PC-3 (cell line): ENCODE results near the gene LANCL2. TPM values are rescaled to one million over a fixed set of nuclear protein-coding genes. Genes with fewer than 3 reads are reported as not detected.

Experiments used
- ATAC-seq: fragments of 200-7000 bp; cut with Tn5 transposase; 2 replicates; pipeline ENCODE4 v1.9.1; 2020; ENCODE audit warnings: mild to moderate bottlenecking, moderate library complexity
- BruUV-seq: library from RNA; stranded (reverse); fragments of 400-500 nt; replicated peaks from 2 replicates; lab custom pipeline; 2021; lab: Mats Ljungman, UMichigan
- CTCF ChIA-PET: fragments of 300-600 bp; sonication (Branson Sonifier 250); formaldehyde crosslinking; loops from one replicate; lab custom pipeline; 2022; ENCODE audit warnings: antibody characterized with exemption; lab: Charles Lee
- POLR2A ChIA-PET: fragments of 300-600 bp; sonication (Branson Sonifier 250); formaldehyde crosslinking; loops from one replicate; lab custom pipeline; 2022; ENCODE audit warnings: antibody characterized with exemption; ENCODE audit not compliant: unreplicated experiment; lab: Charles Lee
- DNase-seq: peaks from one replicate; pipeline ENCODE4 v3.0.0-alpha.2; 2015
- H2AFZ ChIP-seq: fragments of 300-600 bp; sonication (generic); 2 replicates; pipeline ENCODE4 v1.6.0; 2016; ENCODE audit warnings: antibody characterized with exemption, low read length
- H3F3A ChIP-seq: fragments of 300-600 bp; sonication (generic); one replicate; pipeline ENCODE4 v1.6.0; 2017; ENCODE audit warnings: antibody characterized with exemption, low read length, control low read depth, mild to moderate bottlenecking; ENCODE audit not compliant: unreplicated experiment
- H3K27ac ChIP-seq: fragments of 300-600 bp; sonication (generic); 2 replicates; pipeline ENCODE4 v1.5.1; 2016; ENCODE audit warnings: mild to moderate bottlenecking, low read length
- H3K27me3 ChIP-seq: fragments of 300-600 bp; sonication (generic); 2 replicates; pipeline ENCODE4 v1.6.1; 2016; ENCODE audit warnings: low read length, mixed read lengths
- H3K36me3 ChIP-seq: fragments of 300-600 bp; sonication (generic); 2 replicates; pipeline ENCODE4 v1.6.1; 2016; ENCODE audit warnings: low read depth, mixed run types, low read length, mixed read lengths
- H3K4me1 ChIP-seq: fragments of 300-600 bp; sonication (generic); 2 replicates; pipeline ENCODE4 v1.5.1; 2016; ENCODE audit warnings: low read length; ENCODE audit not compliant: insufficient read depth
- H3K4me2 ChIP-seq: fragments of 300-600 bp; sonication (generic); 2 replicates; pipeline ENCODE4 v1.6.0; 2016; ENCODE audit warnings: low read length
- H3K4me3 ChIP-seq: fragments of 300-600 bp; sonication (generic); 2 replicates; pipeline ENCODE4 v1.5.1; 2016; ENCODE audit warnings: mild to moderate bottlenecking, low read length, mixed read lengths
- H3K79me2 ChIP-seq: fragments of 300-600 bp; sonication (generic); 2 replicates; pipeline ENCODE4 v1.6.1; 2017; ENCODE audit warnings: low read length, mixed read lengths
- H3K9ac ChIP-seq: fragments of 300-600 bp; sonication (generic); 2 replicates; pipeline ENCODE4 v1.6.0; 2016; ENCODE audit warnings: mild to moderate bottlenecking, low read length
- H3K9me2 ChIP-seq: fragments of 300-600 bp; sonication (generic); replicated peaks from 2 replicates; pipeline ENCODE4 v1.6.1; 2016; ENCODE audit warnings: mixed run types, low read length, mixed read lengths
- H3K9me3 ChIP-seq: fragments of 300-600 bp; sonication (generic); 2 replicates; pipeline ENCODE4 v1.6.1; 2016; ENCODE audit warnings: low read length, mixed read lengths
- H4K20me1 ChIP-seq: fragments of 300-600 bp; sonication (generic); 2 replicates; pipeline ENCODE4 v1.6.1; 2016; ENCODE audit warnings: low read length, mixed read lengths
- EZH2 ChIP-seq: fragments of 300-600 bp; sonication (generic); IDR thresholded peaks from one replicate; pipeline ENCODE4 v1.6.1; 2017; ENCODE audit warnings: antibody characterized with exemption, mild to moderate bottlenecking, low read length; ENCODE audit not compliant: unreplicated experiment
- EZH2phosphoT487 ChIP-seq: fragments of 300-600 bp; sonication (generic); IDR thresholded peaks from 2 replicates; pipeline ENCODE4 v1.6.1; 2018; ENCODE audit warnings: mild to moderate bottlenecking, antibody characterized with exemption, low read length, borderline replicate concordance
- intact Hi-C: fragments of 100-400 bp; cut with micrococcal nuclease; formaldehyde crosslinking; loops from 2 replicates; pipeline ENCODE4 v1.9.0; 2023
- total RNA-seq: library from RNA; depleted of rRNA; stranded (reverse); fragments of >200 nt; gene quantifications from 2 replicates; pipeline ENCODE4 v1.2.3, GENCODE V29; 2014
- TF ChIP-seq, protein P1 (sequence below): fragments of 300-600 bp; sonication (generic); conservative IDR thresholded peaks from 2 replicates; pipeline ENCODE4 v1.5.1; 2017; ENCODE audit warnings: antibody characterized with exemption, low read depth, mild to moderate bottlenecking, low read length

Gene LANCL2
- total RNA-seq, 1 experiment from 2014 or later, result 12.7 TPM

DNA sequence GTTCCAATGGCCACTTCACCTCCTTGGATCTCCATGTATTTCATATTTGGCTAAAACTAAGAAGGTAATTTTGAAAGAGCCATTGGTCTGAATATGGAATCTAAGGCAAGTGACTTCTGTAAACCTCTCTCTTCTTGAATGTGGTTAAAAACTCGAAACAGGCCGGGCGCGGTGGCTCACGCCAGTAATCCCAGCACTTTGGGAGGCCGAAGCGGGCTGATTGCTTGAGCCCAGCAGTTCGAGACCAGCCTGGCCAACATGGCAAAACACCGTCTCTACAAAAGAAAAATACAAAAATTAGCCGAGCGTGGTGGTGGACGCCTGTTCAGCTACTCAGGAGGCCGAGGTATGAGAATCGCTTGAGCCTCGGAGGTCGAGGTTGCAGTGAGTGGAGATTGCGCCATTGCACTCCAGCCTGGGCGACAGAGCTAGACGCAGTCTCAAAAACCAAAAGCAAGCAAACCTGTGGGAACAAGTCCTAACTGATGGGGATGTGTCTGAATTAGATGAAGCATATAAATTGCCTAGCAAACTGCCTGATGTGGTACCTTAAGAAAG lies 2.2 kb downstream of the LANCL2 start:
- ATAC-seq (no peak), DNase-seq (no peak)
- Histone ChIP-seq H2AFZ (no peak overlapping the region), H3F3A (no peaks in the 10 kb centered on the region), H3K27ac (no peak overlapping the region), H3K4me1 (peaks cover 17% of the 10 kb centered on the region; the same call in 1 of the 2 replicates), H3K79me2 (peaks cover 34% of the 10 kb centered on the region), H3K9me2 (no peaks in the 10 kb centered on the region), H3K36me3 (no peaks in the 10 kb centered on the region), H3K9me3 (no peaks in the 10 kb centered on the region), H3K4me2 (peak overlapping the region; percentile 87), H3K27me3 (no peaks in the 10 kb centered on the region), H3K4me3 (peak overlapping the region; percentile 98), H3K9ac (peak overlapping the region; percentile 99), H4K20me1 (no peaks in the 10 kb centered on the region)
- POLR2A ChIA-PET, result no interaction called here
- no TSS peak for BruUV-seq
- intact Hi-C loops, result loop anchor here (5.0 kb wide), 3 partner anchors 50 to 600 kb away; no protein-coding TSS in a partner anchor
- TF ChIP-seq EZH2phosphoT487, result no peak
- CTCF ChIA-PET, result no interaction called here

DNA sequence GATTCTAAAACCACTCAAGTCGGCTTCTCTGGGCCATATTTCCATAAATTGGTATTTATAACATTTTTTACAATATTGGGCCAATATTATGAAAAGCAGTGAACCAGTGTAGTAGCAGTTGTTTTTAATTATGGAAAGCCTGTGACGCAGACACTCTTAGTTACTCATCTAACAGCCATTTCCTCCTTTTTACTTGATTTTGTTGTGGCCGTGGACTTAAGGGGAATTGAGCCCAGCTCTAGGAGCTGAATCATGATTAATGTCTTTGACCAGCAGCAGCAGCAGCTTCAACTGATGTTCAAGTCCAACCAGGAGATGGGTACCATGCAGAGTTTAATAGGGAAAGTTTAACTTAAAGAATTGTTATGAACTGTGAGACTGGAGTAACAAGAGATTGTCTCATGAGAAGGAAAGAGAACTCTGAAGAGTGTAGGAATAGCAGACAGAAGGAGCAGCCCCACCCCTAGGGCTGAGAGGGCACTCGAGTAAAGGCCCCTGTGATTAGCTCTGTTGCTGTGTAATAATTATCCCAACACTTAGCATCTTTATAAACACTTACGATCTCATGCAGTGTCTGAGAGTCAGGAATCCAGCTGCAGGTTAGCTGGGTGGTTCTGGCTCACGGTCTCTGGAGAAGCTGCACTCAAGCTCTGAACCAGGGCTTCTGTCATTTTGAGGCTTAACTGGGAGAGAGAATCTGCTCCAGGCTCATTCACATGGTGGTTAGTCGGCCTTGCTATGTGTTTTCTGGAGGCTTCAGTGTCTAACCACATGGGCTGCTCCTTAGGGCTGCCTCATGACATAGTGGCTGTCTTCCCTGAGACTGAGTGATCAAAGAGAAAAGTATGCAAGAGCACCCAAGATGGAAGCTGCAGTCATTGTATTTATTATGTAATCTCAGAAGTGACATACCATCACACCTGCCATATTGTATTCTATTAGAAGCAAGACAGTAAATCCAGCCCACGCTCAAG lies 4.6 kb downstream of the LANCL2 start:
- CTCF ChIA-PET, result no interaction called here
- H3K27ac ChIP-seq, result no peak overlapping the region
- H3K9ac ChIP-seq, result no peak overlapping the region
- H2AFZ ChIP-seq, result no peak overlapping the region
- H3K27me3 ChIP-seq, result no peaks in the 10 kb centered on the region
- POLR2A ChIA-PET, result no interaction called here
- TF ChIP-seq EZH2 (no peak), EZH2phosphoT487 (no peak)
- TF ChIP-seq, protein P1, sequence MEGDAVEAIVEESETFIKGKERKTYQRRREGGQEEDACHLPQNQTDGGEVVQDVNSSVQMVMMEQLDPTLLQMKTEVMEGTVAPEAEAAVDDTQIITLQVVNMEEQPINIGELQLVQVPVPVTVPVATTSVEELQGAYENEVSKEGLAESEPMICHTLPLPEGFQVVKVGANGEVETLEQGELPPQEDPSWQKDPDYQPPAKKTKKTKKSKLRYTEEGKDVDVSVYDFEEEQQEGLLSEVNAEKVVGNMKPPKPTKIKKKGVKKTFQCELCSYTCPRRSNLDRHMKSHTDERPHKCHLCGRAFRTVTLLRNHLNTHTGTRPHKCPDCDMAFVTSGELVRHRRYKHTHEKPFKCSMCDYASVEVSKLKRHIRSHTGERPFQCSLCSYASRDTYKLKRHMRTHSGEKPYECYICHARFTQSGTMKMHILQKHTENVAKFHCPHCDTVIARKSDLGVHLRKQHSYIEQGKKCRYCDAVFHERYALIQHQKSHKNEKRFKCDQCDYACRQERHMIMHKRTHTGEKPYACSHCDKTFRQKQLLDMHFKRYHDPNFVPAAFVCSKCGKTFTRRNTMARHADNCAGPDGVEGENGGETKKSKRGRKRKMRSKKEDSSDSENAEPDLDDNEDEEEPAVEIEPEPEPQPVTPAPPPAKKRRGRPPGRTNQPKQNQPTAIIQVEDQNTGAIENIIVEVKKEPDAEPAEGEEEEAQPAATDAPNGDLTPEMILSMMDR, result no peak
- no peaks in the 10 kb centered on the region for H3K9me3 ChIP-seq
- H3K4me3 ChIP-seq, result no peak overlapping the region
- H3K9me2 ChIP-seq, result no peaks in the 10 kb centered on the region
- peaks cover 34% of the 10 kb centered on the region for H3K79me2 ChIP-seq
- H3K36me3 ChIP-seq, result no peaks in the 10 kb centered on the region
- no peaks in the 10 kb centered on the region for H4K20me1 ChIP-seq
- no peaks in the 10 kb centered on the region for H3F3A ChIP-seq
- no peak for DNase-seq
- BruUV-seq, result no TSS peak
- peaks cover 11% of the 10 kb centered on the region; the same call in 1 of the 2 replicates for H3K4me1 ChIP-seq
- no peak for ATAC-seq
- intact Hi-C loops, result loop anchor here (5.0 kb wide), 3 partner anchors 48 to 602 kb away; no protein-coding TSS in a partner anchor
- no peak overlapping the region for H3K4me2 ChIP-seq

DNA sequence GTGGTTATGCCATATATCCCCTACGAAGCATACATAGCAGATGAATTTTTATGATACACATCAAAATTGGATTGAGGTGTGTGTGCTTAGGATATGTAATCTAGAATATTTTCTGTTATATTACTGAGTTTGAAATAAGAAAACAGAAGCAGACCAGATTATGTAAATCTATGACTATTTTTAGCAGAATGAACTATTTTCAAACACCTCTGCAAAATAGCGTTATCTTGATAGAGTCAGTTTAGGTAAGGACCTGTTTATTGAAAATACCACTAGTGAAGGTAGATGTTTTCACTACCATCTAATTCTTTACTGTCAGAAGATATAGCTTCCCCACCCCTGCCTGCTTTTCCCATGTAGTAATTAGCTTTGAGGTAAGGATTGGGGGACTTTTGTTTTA lies 9.1 kb downstream of the LANCL2 start:
- POLR2A ChIA-PET, result no interaction called here
- ATAC-seq, result no peak
- intact Hi-C loops, result no loop called here

More for the DNA sequence above, 9.1 kb downstream of the LANCL2 start:
- no peaks in the 10 kb centered on the region for H3K27me3 ChIP-seq
- H4K20me1 ChIP-seq, result no peaks in the 10 kb centered on the region
- H3K4me1 ChIP-seq, result no peaks in the 10 kb centered on the region
- H3K27ac ChIP-seq, result no peak overlapping the region
- H3K4me3 ChIP-seq, result no peak overlapping the region
- peaks cover 12% of the 10 kb centered on the region for H3K79me2 ChIP-seq
- DNase-seq, result no peak
- no peak overlapping the region for H3K4me2 ChIP-seq
- H3K9ac ChIP-seq, result no peak overlapping the region
- no peaks in the 10 kb centered on the region for H3K9me2 ChIP-seq
- no peaks in the 10 kb centered on the region for H3K36me3 ChIP-seq
- CTCF ChIA-PET, result no interaction called here
- no TSS peak for BruUV-seq
- H2AFZ ChIP-seq, result no peak overlapping the region
- no peaks in the 10 kb centered on the region for H3K9me3 ChIP-seq
- H3F3A ChIP-seq, result no peaks in the 10 kb centered on the region
- TF ChIP-seq, protein P1, result no peak
- no peak for TF ChIP-seq EZH2
- TF ChIP-seq EZH2phosphoT487, result no peak
